ENCODE results near the gene LYZL1.

GRCh38 chr10:29348836-29349235 lies 60.0 kb downstream of the LYZL1 start:
- TF ChIP-seq CTCF (IDR thresholded peaks at IDR 0.05) (no peak), POLR2A (IDR thresholded peaks at IDR 0.05) (no peak)
